ENCODE results near the gene RHCG. TPM values are rescaled to one million over a fixed set of nuclear protein-coding genes. Genes with fewer than 3 reads are reported as not detected.

Gene RHCG
- total RNA-seq, 1 experiment from 2014 or later = 0.28 TPM

DNA sequence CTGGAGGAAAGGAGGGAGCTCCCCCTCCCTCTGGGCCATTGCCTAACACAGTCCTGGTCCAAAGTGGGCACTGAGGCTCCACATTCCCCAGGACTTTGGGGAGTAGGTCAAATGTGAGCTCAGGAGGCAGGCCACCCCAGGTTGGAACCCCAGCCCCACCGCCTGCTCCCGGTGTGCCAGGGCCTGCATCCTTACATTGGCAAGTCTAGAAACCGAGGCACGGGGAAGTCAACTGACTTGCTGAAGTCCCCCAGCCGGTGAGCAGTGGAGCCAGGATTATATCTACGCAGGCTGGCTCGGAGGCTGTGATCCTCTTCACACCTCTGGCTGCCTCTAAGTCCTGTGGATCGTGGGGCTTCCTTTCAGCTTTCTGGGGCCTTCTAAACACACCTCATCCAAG is 48.7 kb downstream of the RHCG start:
- Histone ChIP-seq H3K56ac (ENCODE audit: insufficient read length, low read depth, low read length) (no peak overlapping the region), H3K14ac (ENCODE audit: insufficient read depth, low read length) (no peak overlapping the region), H3K27me3 (ENCODE audit: insufficient read depth, low read length) (no peaks in the 10 kb centered on the region; the same call in 1 of the 2 replicates), H4K8ac (replicated peaks; ENCODE audit: insufficient read length, low read depth, low read length) (no peak overlapping the region), H3T11ph (ENCODE audit: low read length) (no peak overlapping the region), H3K79me1 (ENCODE audit: insufficient read depth, low read depth, low read length, poor library complexity, severe bottlenecking) (no peaks in the 10 kb centered on the region), H4K20me1 (ENCODE audit: control insufficient read depth, insufficient read depth, insufficient read length) (no peaks in the 10 kb centered on the region), H4K5ac (ENCODE audit: insufficient read length, low read depth, low read length) (no peak overlapping the region), H3K23me2 (ENCODE audit: insufficient read length, low read depth, low read length, poor library complexity, severe bottlenecking) (no peaks in the 10 kb centered on the region), H2BK15ac (ENCODE audit: low read depth, low read length) (no peak overlapping the region), H4K91ac (ENCODE audit: insufficient read length, low read depth, low read length) (no peak overlapping the region), H2BK5ac (ENCODE audit: insufficient read length, low read length) (no peak overlapping the region), H2BK20ac (ENCODE audit: low read depth, low read length, poor library complexity, severe bottlenecking) (no peak overlapping the region), H2AK5ac (ENCODE audit: insufficient read length, low read length) (no peak overlapping the region), H2BK12ac (ENCODE audit: insufficient read length, low read depth, low read length) (no peak overlapping the region), H2BK120ac (ENCODE audit: low read depth, low read length, poor library complexity, severe bottlenecking) (no peak overlapping the region), H3K9ac (ENCODE audit: extremely low read depth, insufficient read length, low read length) (no peak overlapping the region), H3K4me2 (ENCODE audit: insufficient read depth, insufficient read length, low read length) (no peak overlapping the region), H3K9me3 (ENCODE audit: control insufficient read depth, low read depth, low read length) (no peaks in the 10 kb centered on the region), H3K79me2 (ENCODE audit: insufficient read depth, low read length) (no peaks in the 10 kb centered on the region), H2AFZ (ENCODE audit: low read length) (no peak overlapping the region), H3K4ac (ENCODE audit: low read depth, low read length) (no peak overlapping the region), H3K4me1 (ENCODE audit: insufficient read depth, low read length) (peaks cover 3% of the 10 kb centered on the region; the same call in 1 of the 2 replicates), H3K18ac (ENCODE audit: insufficient read length, low read depth, low read length) (no peak overlapping the region), H3K27ac (ENCODE audit: insufficient read length, low read depth, low read length) (no peak overlapping the region), H3K23ac (ENCODE audit: insufficient read length, low read depth, low read length) (no peak overlapping the region)
- H3K4me3 Mint-ChIP-seq = no peak overlapping the region
- TF ChIP-seq, protein P1, sequence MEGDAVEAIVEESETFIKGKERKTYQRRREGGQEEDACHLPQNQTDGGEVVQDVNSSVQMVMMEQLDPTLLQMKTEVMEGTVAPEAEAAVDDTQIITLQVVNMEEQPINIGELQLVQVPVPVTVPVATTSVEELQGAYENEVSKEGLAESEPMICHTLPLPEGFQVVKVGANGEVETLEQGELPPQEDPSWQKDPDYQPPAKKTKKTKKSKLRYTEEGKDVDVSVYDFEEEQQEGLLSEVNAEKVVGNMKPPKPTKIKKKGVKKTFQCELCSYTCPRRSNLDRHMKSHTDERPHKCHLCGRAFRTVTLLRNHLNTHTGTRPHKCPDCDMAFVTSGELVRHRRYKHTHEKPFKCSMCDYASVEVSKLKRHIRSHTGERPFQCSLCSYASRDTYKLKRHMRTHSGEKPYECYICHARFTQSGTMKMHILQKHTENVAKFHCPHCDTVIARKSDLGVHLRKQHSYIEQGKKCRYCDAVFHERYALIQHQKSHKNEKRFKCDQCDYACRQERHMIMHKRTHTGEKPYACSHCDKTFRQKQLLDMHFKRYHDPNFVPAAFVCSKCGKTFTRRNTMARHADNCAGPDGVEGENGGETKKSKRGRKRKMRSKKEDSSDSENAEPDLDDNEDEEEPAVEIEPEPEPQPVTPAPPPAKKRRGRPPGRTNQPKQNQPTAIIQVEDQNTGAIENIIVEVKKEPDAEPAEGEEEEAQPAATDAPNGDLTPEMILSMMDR (conservative IDR thresholded peaks at IDR 0.05) = no peak
- H3K9me3 Mint-ChIP-seq = no peaks in the 10 kb centered on the region; a peak in 1 of 5 replicates
- peaks cover 33 to 50% of the 10 kb centered on the region in 2 experiments for H3K4me1 Mint-ChIP-seq
- no peaks in the 10 kb centered on the region for H3K36me3 Mint-ChIP-seq (ENCODE audit: insufficient read depth in 1 of 3, low read depth in 3 of 3)
- DNase-seq = no peak
- no peak overlapping the region for H3K27ac Mint-ChIP-seq
- peaks cover 29% of the 10 kb centered on the region for H3K27me3 Mint-ChIP-seq (ENCODE audit: low read depth)
- no CpG with 5 or more reads among the region's 8 CpGs for WGBS (ENCODE audit: extremely low coverage, insufficient read length, low lambda C conversion rate)

All from H9 (cell line).